Ovary (tissue), 3 donors: ENCODE results near the gene ALK.

Experiments used
- EP300 ChIP-seq: sonication (generic); formaldehyde crosslinking; IDR thresholded peaks from one replicate; pipeline ENCODE4 v1.6.1; 2017; ENCODE audit warnings: antibody characterized with exemption
- POLR2A ChIP-seq: fragments of 450-650 bp; IDR thresholded peaks from one replicate; pipeline ENCODE4 v1.6.1; 2017; ENCODE audit warnings: antibody characterized with exemption, mild to moderate bottlenecking, moderate library complexity
- TF ChIP-seq, protein P1 (sequence below), 3 donors: fragments of 450-650 bp in 2 of 3; fragments of 200-600 bp in 1 of 3; IDR thresholded peaks; one replicate each; pipeline versions ENCODE4 v1.5.1 to v1.8.0; 2016 to 2022; ENCODE audit warnings: antibody characterized with exemption in 3 of 3, mild to moderate bottlenecking in 1 of 3
- donor health status: DM: no; HTN: no; CAD: no.

GRCh38 chr2:29560030-29560429 is 361.4 kb downstream of the ALK start:
- TF ChIP-seq, protein P1, sequence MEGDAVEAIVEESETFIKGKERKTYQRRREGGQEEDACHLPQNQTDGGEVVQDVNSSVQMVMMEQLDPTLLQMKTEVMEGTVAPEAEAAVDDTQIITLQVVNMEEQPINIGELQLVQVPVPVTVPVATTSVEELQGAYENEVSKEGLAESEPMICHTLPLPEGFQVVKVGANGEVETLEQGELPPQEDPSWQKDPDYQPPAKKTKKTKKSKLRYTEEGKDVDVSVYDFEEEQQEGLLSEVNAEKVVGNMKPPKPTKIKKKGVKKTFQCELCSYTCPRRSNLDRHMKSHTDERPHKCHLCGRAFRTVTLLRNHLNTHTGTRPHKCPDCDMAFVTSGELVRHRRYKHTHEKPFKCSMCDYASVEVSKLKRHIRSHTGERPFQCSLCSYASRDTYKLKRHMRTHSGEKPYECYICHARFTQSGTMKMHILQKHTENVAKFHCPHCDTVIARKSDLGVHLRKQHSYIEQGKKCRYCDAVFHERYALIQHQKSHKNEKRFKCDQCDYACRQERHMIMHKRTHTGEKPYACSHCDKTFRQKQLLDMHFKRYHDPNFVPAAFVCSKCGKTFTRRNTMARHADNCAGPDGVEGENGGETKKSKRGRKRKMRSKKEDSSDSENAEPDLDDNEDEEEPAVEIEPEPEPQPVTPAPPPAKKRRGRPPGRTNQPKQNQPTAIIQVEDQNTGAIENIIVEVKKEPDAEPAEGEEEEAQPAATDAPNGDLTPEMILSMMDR (IDR thresholded peaks at IDR 0.05) = no peak
- TF ChIP-seq POLR2A (no peak), EP300 (no peak)
